ENCODE measurements around the gene UNCX.

DNA sequence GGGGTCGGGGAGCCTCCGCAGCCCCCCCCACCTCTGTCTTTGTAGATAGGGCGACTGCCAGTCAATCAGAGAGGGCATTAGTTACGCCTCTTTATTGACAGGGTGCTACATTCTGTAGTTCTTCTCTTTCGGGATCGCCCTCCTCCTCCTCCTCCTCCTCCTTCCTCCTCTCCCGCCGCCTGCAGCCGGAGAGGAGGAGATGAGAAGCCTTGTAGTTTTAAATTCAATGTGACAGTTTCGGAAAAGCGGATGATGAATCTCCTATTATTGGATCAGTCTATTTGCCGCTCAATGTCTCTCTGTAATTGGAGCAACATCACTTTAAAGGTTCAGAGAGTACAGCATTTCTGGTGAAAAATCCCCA, 587 bp upstream of the UNCX start:
- TF ChIP-seq, protein P1, sequence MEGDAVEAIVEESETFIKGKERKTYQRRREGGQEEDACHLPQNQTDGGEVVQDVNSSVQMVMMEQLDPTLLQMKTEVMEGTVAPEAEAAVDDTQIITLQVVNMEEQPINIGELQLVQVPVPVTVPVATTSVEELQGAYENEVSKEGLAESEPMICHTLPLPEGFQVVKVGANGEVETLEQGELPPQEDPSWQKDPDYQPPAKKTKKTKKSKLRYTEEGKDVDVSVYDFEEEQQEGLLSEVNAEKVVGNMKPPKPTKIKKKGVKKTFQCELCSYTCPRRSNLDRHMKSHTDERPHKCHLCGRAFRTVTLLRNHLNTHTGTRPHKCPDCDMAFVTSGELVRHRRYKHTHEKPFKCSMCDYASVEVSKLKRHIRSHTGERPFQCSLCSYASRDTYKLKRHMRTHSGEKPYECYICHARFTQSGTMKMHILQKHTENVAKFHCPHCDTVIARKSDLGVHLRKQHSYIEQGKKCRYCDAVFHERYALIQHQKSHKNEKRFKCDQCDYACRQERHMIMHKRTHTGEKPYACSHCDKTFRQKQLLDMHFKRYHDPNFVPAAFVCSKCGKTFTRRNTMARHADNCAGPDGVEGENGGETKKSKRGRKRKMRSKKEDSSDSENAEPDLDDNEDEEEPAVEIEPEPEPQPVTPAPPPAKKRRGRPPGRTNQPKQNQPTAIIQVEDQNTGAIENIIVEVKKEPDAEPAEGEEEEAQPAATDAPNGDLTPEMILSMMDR (optimal IDR thresholded peaks at IDR 0.05 in 1 of 3, IDR thresholded peaks at IDR 0.05 in 1 of 3, conservative IDR thresholded peaks at IDR 0.05 in 1 of 3; ENCODE audit: extremely low read depth in 1 of 3, insufficient read depth in 2 of 3, low read length in 3 of 3): no peak
- peak; percentile 98 for TF ChIP-seq EZH2 (IDR thresholded peaks at IDR 0.05; ENCODE audit: low read length)

Measured in keratinocyte (primary cell).